Neuron (in vitro differentiated cells): Measurements from ENCODE around the gene ANKRD9.
"Not testable (repeated sequence)": the region's sequence is repeated elsewhere in the genome, so short reads cannot be mapped to it uniquely, and the experiment has no call there.

ENCODE experiments used
- H2AFZ ChIP-seq: one replicate; pipeline ENCODE4 v1.6.1; 2013; ENCODE audit warnings: low read depth, mild to moderate bottlenecking, inconsistent platforms, low read length, moderate library complexity
- H3K27me3 ChIP-seq: one replicate; pipeline ENCODE4 v1.6.1; 2013; ENCODE audit warnings: low read length; ENCODE audit not compliant: insufficient read depth
- H3K36me3 ChIP-seq: one replicate; pipeline ENCODE4 v1.6.1; 2013; ENCODE audit warnings: low read length; ENCODE audit not compliant: insufficient read depth
- H3K4me1 ChIP-seq: one replicate; pipeline ENCODE4 v1.6.1; 2013; ENCODE audit warnings: low read length; ENCODE audit not compliant: insufficient read depth
- H3K4me3 ChIP-seq: 2 replicates; pipeline ENCODE4 v1.5.1; 2013; ENCODE audit warnings: mild to moderate bottlenecking, low read length, moderate library complexity
- H3K9me3 ChIP-seq: one replicate; pipeline ENCODE4 v1.6.1; 2013; ENCODE audit warnings: low read length

Gene ANKRD9

GRCh38 chr14:102544046-102544746 is 34.6 kb upstream of the ANKRD9 start:
- H3K9me3 ChIP-seq = no peaks in the 10 kb centered on the region
- H2AFZ ChIP-seq = no peak overlapping the region
- no peaks in the 10 kb centered on the region for H3K36me3 ChIP-seq
- no peak overlapping the region for H3K4me3 ChIP-seq
- peaks cover 4% of the 10 kb centered on the region for H3K4me1 ChIP-seq
- peaks cover 29% of the 10 kb centered on the region for H3K27me3 ChIP-seq

- H3K4me3 ChIP-seq = no peak overlapping the region
- no peak overlapping the region for H2AFZ ChIP-seq
- H3K4me1 ChIP-seq = peaks cover 4% of the 10 kb centered on the region
Observed at GRCh38 chr14:102541771-102542170, 32.2 kb upstream of the ANKRD9 start.

DNA sequence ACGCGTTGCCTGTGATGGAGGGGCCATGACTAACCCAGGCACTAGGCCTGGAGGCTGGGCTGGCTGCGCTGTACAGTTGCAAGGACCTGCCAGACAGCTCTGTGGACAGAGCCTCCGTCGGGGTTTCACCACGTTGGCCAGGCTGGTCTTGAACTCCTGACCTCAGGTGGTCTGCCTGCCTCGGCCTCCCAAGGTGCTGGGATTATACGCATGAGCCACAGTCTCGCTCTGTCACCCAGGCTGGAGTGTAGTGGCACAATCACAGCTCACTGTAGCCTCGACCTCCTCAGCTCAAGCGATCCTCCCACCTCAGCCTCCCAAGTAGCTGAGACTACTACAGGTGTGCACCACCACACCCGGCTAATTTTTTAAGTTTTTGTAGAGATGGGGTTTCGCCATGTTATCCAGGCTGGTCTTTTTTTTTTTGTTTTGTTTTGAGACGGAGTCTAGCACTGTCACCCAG is 31.5 kb upstream of the ANKRD9 start:
- H3K4me3 ChIP-seq, H2AFZ ChIP-seq, H3K9me3 ChIP-seq, H3K36me3 ChIP-seq, H3K4me1 ChIP-seq: not testable (repeated sequence)
- H3K27me3 ChIP-seq = peaks cover 24% of the 10 kb centered on the region

More at GRCh38 chr14:102541771-102542170, 32.2 kb upstream of the ANKRD9 start:
- Histone ChIP-seq H3K9me3 (no peaks in the 10 kb centered on the region), H3K36me3 (no peaks in the 10 kb centered on the region), H3K27me3 (peaks cover 25% of the 10 kb centered on the region)

DNA sequence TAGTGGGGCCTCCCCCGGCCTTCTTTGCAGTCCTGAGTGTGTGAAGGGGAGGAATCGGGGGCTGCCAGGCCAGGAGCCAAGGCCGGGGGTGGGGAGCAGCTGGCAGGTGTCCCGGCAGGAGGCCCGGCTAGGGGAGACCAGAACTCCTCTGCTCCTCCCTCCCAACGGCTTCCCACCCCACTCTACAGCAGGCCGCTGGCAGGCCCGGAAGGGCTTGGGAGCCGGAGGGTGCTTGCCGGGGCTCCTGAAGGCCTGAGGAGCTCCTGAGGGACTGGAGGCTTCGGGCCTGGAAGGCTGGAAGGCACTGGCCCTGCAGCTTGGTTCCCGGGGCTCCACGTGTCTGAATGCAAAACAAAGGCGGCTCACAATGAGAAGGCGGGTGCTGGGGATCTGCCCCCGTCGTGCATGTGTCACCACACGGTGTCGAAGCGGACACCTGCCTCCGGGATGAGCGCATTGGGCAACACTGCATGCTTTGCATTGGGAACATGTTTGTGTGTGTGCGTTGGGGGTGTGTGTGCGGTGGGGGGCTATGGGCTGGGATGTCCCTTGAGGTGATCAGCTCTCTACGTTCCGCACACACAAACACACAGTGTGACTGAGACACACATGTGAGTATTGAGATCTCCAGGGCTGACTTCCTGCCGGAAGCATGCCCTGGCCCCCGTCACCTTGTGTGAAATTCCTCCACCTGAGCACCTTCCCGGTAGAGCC is 30.9 kb upstream of the ANKRD9 start:
- peaks cover under 1% of the 10 kb centered on the region for H3K4me1 ChIP-seq
- H2AFZ ChIP-seq = no peak overlapping the region
- no peaks in the 10 kb centered on the region for H3K9me3 ChIP-seq
- H3K36me3 ChIP-seq = no peaks in the 10 kb centered on the region
- H3K4me3 ChIP-seq = no peak overlapping the region
- H3K27me3 ChIP-seq = peaks cover 18% of the 10 kb centered on the region

- H3K27me3 ChIP-seq = peaks cover 12% of the 10 kb centered on the region
- no peak overlapping the region for H3K4me3 ChIP-seq
- H2AFZ ChIP-seq = no peak overlapping the region
- H3K4me1 ChIP-seq = no peaks in the 10 kb centered on the region
- H3K36me3 ChIP-seq = no peaks in the 10 kb centered on the region
- no peaks in the 10 kb centered on the region for H3K9me3 ChIP-seq
Observed at GRCh38 chr14:102539544-102540314, 30.2 kb upstream of the ANKRD9 start.

GRCh38 chr14:102538602-102539543 is 29.3 kb upstream of the ANKRD9 start:
- Histone ChIP-seq H3K4me3 (no peak overlapping the region), H3K4me1 (no peaks in the 10 kb centered on the region), H3K9me3 (no peaks in the 10 kb centered on the region), H3K27me3 (peaks cover 8% of the 10 kb centered on the region), H2AFZ (no peak overlapping the region), H3K36me3 (no peaks in the 10 kb centered on the region)

GRCh38 chr14:102537981-102538601 is 28.5 kb upstream of the ANKRD9 start:
- no peaks in the 10 kb centered on the region for H3K36me3 ChIP-seq
- no peaks in the 10 kb centered on the region for H3K4me1 ChIP-seq
- no peaks in the 10 kb centered on the region for H3K9me3 ChIP-seq
- H2AFZ ChIP-seq = no peak overlapping the region
- H3K27me3 ChIP-seq = peaks cover 3% of the 10 kb centered on the region
- no peak overlapping the region for H3K4me3 ChIP-seq

DNA sequence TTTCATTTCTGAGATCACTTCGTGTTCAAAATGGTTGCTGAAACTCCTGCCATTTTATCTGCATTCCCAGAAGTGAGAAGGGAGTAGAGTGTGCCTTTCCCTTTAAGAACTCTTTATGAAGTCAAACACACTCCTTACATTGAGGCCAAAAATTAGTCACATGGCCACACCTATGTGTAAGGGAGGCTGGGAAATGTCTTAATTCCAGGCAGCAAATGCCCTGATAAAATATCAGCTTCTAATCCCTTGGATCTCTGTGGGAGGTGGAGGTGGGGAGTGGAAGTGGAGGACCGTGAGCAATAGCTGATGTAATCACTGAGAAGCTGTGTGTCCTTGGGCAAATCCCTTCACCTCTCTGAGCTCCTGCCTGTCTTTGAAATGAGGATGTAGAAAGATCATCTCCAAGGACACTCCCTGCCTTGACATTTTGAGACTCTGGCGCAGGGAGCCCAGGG is 22.7 kb upstream of the ANKRD9 start:
- Histone ChIP-seq H3K27me3 (no peaks in the 10 kb centered on the region), H3K4me3 (no peak overlapping the region), H3K36me3 (no peaks in the 10 kb centered on the region), H2AFZ (no peak overlapping the region), H3K9me3 (no peaks in the 10 kb centered on the region), H3K4me1 (no peaks in the 10 kb centered on the region)

DNA sequence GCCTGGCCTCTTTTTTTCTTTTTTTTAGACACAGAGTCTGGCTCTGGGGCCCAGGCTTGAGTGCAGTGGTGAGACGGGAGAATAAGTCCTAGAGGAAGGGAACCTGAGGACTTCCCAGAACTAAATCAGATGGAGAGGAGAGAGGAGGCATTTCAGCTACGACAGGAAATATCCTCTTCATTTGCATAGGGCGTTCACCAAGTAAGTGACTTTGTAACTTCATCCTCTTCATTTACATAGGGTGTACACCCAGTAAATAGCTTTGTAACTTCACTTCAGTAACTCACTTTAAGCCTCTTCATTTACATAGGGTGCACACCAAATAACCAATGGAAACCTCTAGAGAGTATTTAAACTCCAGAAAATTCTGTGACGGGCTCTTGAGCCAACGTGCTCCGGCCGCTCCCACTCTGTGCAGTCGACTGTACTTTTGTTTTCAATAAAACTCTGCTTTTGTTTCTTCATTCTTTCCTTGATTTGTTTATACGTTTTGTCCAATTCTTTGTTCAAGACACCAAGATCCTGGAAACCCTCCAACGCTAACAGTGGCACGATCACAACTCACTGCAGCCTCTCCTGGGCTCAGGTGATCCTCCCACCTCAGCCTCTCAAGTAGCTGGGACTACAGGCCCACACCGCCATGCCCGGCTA is 21.4 kb upstream of the ANKRD9 start:
- no peaks in the 10 kb centered on the region for H3K36me3 ChIP-seq
- peaks cover under 1% of the 10 kb centered on the region for H3K4me1 ChIP-seq
- no peak overlapping the region for H3K4me3 ChIP-seq
- H3K27me3 ChIP-seq = no peaks in the 10 kb centered on the region
- no peak overlapping the region for H2AFZ ChIP-seq
- no peaks in the 10 kb centered on the region for H3K9me3 ChIP-seq

DNA sequence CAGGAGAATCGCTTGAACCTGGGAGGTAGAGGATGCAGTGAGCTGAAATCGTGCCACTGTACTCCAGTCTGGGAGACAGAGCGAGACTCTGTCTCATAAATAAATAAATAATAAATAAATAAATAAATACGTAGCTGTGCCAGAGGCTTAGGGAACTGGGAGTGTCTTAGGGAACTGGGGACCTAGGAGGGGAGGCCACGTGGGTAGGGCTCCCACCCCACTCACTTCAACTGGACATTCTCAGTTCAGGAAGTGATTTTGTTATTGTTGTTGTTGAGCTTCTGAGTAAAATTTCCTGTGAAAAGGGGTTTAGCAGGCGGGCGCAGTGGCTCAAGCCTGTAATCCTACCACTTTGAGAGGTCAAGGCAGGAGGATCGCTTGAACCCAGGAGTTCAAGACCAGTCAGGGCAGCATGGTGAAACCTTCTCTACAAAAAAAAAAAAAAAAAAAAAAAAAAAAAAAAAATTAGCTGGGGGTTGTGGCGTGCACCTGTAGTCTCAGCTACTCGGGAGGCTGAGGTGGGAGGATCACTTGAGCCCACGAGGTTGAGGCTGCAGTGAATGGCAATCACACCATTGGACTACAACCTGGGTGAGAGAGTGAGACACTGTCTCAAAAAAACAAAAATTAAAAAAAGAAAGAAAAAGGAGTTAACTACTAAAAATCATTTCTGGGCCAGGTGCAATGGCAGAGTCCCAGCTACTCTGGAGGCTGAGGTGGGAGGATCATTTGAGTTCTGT is 19.0 kb upstream of the ANKRD9 start:
- no peaks in the 10 kb centered on the region for H3K27me3 ChIP-seq
- H3K36me3 ChIP-seq = no peaks in the 10 kb centered on the region
- no peak overlapping the region for H2AFZ ChIP-seq
- H3K4me1 ChIP-seq = peaks cover 3% of the 10 kb centered on the region
- H3K4me3 ChIP-seq = no peak overlapping the region
- no peaks in the 10 kb centered on the region for H3K9me3 ChIP-seq

GRCh38 chr14:102525929-102526497 is 16.4 kb upstream of the ANKRD9 start:
- Histone ChIP-seq H3K27me3 (no peaks in the 10 kb centered on the region), H3K4me1 (peaks cover 3% of the 10 kb centered on the region), H3K9me3 (no peaks in the 10 kb centered on the region), H3K36me3 (no peaks in the 10 kb centered on the region), H3K4me3 (no peak overlapping the region), H2AFZ (peak overlapping the region; percentile 81)
